ENCODE results near the gene GJD2. TPM values are rescaled to one million over a fixed set of nuclear protein-coding genes. Genes with fewer than 3 reads are reported as not detected.

Gene GJD2
- total and polyA plus RNA-seq, 2 experiments from 2014 or later = not detected

GRCh38 chr15:34759992-34760391 is 5.2 kb upstream of the GJD2 start:
- Histone ChIP-seq H3K9ac (no peak overlapping the region), H3K9me3 (ENCODE audit: low read depth) (no peaks in the 10 kb centered on the region), H3K4me3 (no peak overlapping the region), H2AFZ (no peak overlapping the region), H4K20me1 (ENCODE audit: insufficient read depth) (no peaks in the 10 kb centered on the region), H3K27me3 (replicated peaks; ENCODE audit: insufficient read depth) (peaks cover 41% of the 10 kb centered on the region), H3K9me2 (ENCODE audit: insufficient read depth) (no peaks in the 10 kb centered on the region), H3K4me1 (ENCODE audit: insufficient read depth) (no peaks in the 10 kb centered on the region), H3K79me2 (ENCODE audit: insufficient read depth) (no peaks in the 10 kb centered on the region), H3K27ac (no peak overlapping the region), H3F3A (ENCODE audit: insufficient read depth) (no peaks in the 10 kb centered on the region), H3K4me2 (ENCODE audit: unreplicated experiment) (no peak overlapping the region), H3K36me3 (ENCODE audit: low read depth) (no peaks in the 10 kb centered on the region)
- TF ChIP-seq EZH2phosphoT487 (IDR thresholded peaks at IDR 0.05; ENCODE audit: insufficient read depth, low read depth) (no peak), EZH2 (IDR thresholded peaks at IDR 0.05; ENCODE audit: insufficient read depth, poor library complexity, severe bottlenecking) (no peak)
- peak; percentile 9 for DNase-seq
- WGBS, 2 experiments (ENCODE audit: low coverage in 1 of 2, low lambda C conversion rate in 2 of 2, missing lambda C conversion rate in 2 of 2) = 25 to 32% methylated on average over 2 of the region's 2 CpGs
- in situ Hi-C loops (cut with MboI) = no loop called here

GRCh38 chr15:34759347-34759746 is 4.5 kb upstream of the GJD2 start:
- no peak overlapping the region for H3K27ac ChIP-seq
- TF ChIP-seq EZH2phosphoT487 (IDR thresholded peaks at IDR 0.05; ENCODE audit: insufficient read depth, low read depth) = no peak
- TF ChIP-seq EZH2 (IDR thresholded peaks at IDR 0.05; ENCODE audit: insufficient read depth, poor library complexity, severe bottlenecking) = no peak
- in situ Hi-C loops (cut with MboI) = no loop called here
- no peak for DNase-seq
- no peaks in the 10 kb centered on the region for H3K79me2 ChIP-seq (ENCODE audit: insufficient read depth)
- H3K9me2 ChIP-seq (ENCODE audit: insufficient read depth) = no peaks in the 10 kb centered on the region
- peaks cover 47% of the 10 kb centered on the region for H3K27me3 ChIP-seq (replicated peaks; ENCODE audit: insufficient read depth)
- no peak overlapping the region for H3K4me2 ChIP-seq (ENCODE audit: unreplicated experiment)
- no peaks in the 10 kb centered on the region for H3F3A ChIP-seq (ENCODE audit: insufficient read depth)
- 35 to 45% methylated on average over 3 of the region's 3 CpGs for WGBS, 2 experiments (ENCODE audit: low coverage in 1 of 2, low lambda C conversion rate in 2 of 2, missing lambda C conversion rate in 2 of 2)
- no peak overlapping the region for H3K9ac ChIP-seq
- H3K4me1 ChIP-seq (ENCODE audit: insufficient read depth) = no peaks in the 10 kb centered on the region
- no peaks in the 10 kb centered on the region for H4K20me1 ChIP-seq (ENCODE audit: insufficient read depth)
- no peak overlapping the region for H3K4me3 ChIP-seq
- H3K36me3 ChIP-seq (ENCODE audit: low read depth) = no peaks in the 10 kb centered on the region
- no peak overlapping the region for H2AFZ ChIP-seq
- no peaks in the 10 kb centered on the region for H3K9me3 ChIP-seq (ENCODE audit: low read depth)

GRCh38 chr15:34757262-34757661 is 2.5 kb upstream of the GJD2 start:
- 49 to 55% methylated on average over 3 of the region's 3 CpGs for WGBS, 2 experiments (ENCODE audit: low coverage in 1 of 2, low lambda C conversion rate in 2 of 2, missing lambda C conversion rate in 2 of 2)

GRCh38 chr15:34755419-34755773 is 598 bp upstream of the GJD2 start:
- H2AFZ ChIP-seq = no peak overlapping the region
- no peaks in the 10 kb centered on the region for H3K36me3 ChIP-seq (ENCODE audit: low read depth)
- H3K4me1 ChIP-seq (ENCODE audit: insufficient read depth) = no peaks in the 10 kb centered on the region
- peak; percentile 44 for TF ChIP-seq EZH2 (IDR thresholded peaks at IDR 0.05; ENCODE audit: insufficient read depth, poor library complexity, severe bottlenecking)
- no peak for TF ChIP-seq EZH2phosphoT487 (IDR thresholded peaks at IDR 0.05; ENCODE audit: insufficient read depth, low read depth)
- no peaks in the 10 kb centered on the region for H3K9me3 ChIP-seq (ENCODE audit: low read depth)
- no peak for DNase-seq
- no peaks in the 10 kb centered on the region for H4K20me1 ChIP-seq (ENCODE audit: insufficient read depth)
- H3K4me2 ChIP-seq (ENCODE audit: unreplicated experiment) = no peak overlapping the region
- H3K9me2 ChIP-seq (ENCODE audit: insufficient read depth) = no peaks in the 10 kb centered on the region
- peaks cover 57% of the 10 kb centered on the region for H3K27me3 ChIP-seq (replicated peaks; ENCODE audit: insufficient read depth)
- H3K79me2 ChIP-seq (ENCODE audit: insufficient read depth) = no peaks in the 10 kb centered on the region
- H3K27ac ChIP-seq = no peak overlapping the region
- in situ Hi-C loops (cut with MboI) = no loop called here
- H3K4me3 ChIP-seq = no peak overlapping the region
- 6% methylated on average over 11 of the region's 11 CpGs for WGBS, 2 experiments (ENCODE audit: low coverage in 1 of 2, low lambda C conversion rate in 2 of 2, missing lambda C conversion rate in 2 of 2)
- H3K9ac ChIP-seq = no peak overlapping the region
- no peaks in the 10 kb centered on the region for H3F3A ChIP-seq (ENCODE audit: insufficient read depth)

More at GRCh38 chr15:34757262-34757661, 2.5 kb upstream of the GJD2 start:
- H3K9ac ChIP-seq = no peak overlapping the region
- no peak overlapping the region for H3K27ac ChIP-seq
- no peaks in the 10 kb centered on the region for H3K4me1 ChIP-seq (ENCODE audit: insufficient read depth)
- no peak overlapping the region for H3K4me3 ChIP-seq
- no peaks in the 10 kb centered on the region for H3K9me3 ChIP-seq (ENCODE audit: low read depth)
- TF ChIP-seq EZH2 (IDR thresholded peaks at IDR 0.05; ENCODE audit: insufficient read depth, poor library complexity, severe bottlenecking) (no peak), EZH2phosphoT487 (IDR thresholded peaks at IDR 0.05; ENCODE audit: insufficient read depth, low read depth) (no peak)
- no peak overlapping the region for H2AFZ ChIP-seq
- H3K27me3 ChIP-seq (replicated peaks; ENCODE audit: insufficient read depth) = peaks cover 57% of the 10 kb centered on the region
- no peaks in the 10 kb centered on the region for H3K36me3 ChIP-seq (ENCODE audit: low read depth)
- H4K20me1 ChIP-seq (ENCODE audit: insufficient read depth) = no peaks in the 10 kb centered on the region
- H3K4me2 ChIP-seq (ENCODE audit: unreplicated experiment) = no peak overlapping the region
- no peaks in the 10 kb centered on the region for H3F3A ChIP-seq (ENCODE audit: insufficient read depth)
- DNase-seq = no peak
- no peaks in the 10 kb centered on the region for H3K79me2 ChIP-seq (ENCODE audit: insufficient read depth)
- no peaks in the 10 kb centered on the region for H3K9me2 ChIP-seq (ENCODE audit: insufficient read depth)
- in situ Hi-C loops (cut with MboI) = no loop called here

- in situ Hi-C loops (cut with MboI) = no loop called here
- Histone ChIP-seq H3F3A (ENCODE audit: insufficient read depth) (no peaks in the 10 kb centered on the region), H2AFZ (no peak overlapping the region), H3K79me2 (ENCODE audit: insufficient read depth) (no peaks in the 10 kb centered on the region), H3K9me3 (ENCODE audit: low read depth) (no peaks in the 10 kb centered on the region), H3K36me3 (ENCODE audit: low read depth) (no peaks in the 10 kb centered on the region), H3K9me2 (ENCODE audit: insufficient read depth) (no peaks in the 10 kb centered on the region), H3K4me1 (ENCODE audit: insufficient read depth) (no peaks in the 10 kb centered on the region), H3K4me2 (ENCODE audit: unreplicated experiment) (no peak overlapping the region), H3K27me3 (replicated peaks; ENCODE audit: insufficient read depth) (peaks cover 64% of the 10 kb centered on the region), H3K27ac (no peak overlapping the region), H3K4me3 (no peak overlapping the region), H3K9ac (no peak overlapping the region), H4K20me1 (ENCODE audit: insufficient read depth) (no peaks in the 10 kb centered on the region)
- TF ChIP-seq EZH2 (IDR thresholded peaks at IDR 0.05; ENCODE audit: insufficient read depth, poor library complexity, severe bottlenecking) (no peak), EZH2phosphoT487 (IDR thresholded peaks at IDR 0.05; ENCODE audit: insufficient read depth, low read depth) (no peak)
- 8% methylated on average over 22 to 26 of the region's 27 CpGs for WGBS, 2 experiments (ENCODE audit: low coverage in 1 of 2, low lambda C conversion rate in 2 of 2, missing lambda C conversion rate in 2 of 2)
- DNase-seq = no peak
Observed at GRCh38 chr15:34754171-34754601, 612 bp downstream of the GJD2 start.

All from GM23248 (cell line).